DOHH2 (cell line): Measurements from ENCODE around the gene CNGB1.

ENCODE experiments used
- H3F3A ChIP-seq: fragments of 200-600 bp; sonication (generic), shearing (Covaris generic); 2 replicates; pipeline ENCODE4 v1.6.0; 2016; ENCODE audit warnings: antibody characterized with exemption, mild to moderate bottlenecking; ENCODE audit not compliant: control insufficient read depth, insufficient read depth
- H3K27ac ChIP-seq: fragments of 200-600 bp; sonication (generic); 2 replicates; pipeline ENCODE4 v1.5.1; 2014; ENCODE audit warnings: low read depth, mild to moderate bottlenecking, low read length, moderate library complexity
- H3K27me3 ChIP-seq: fragments of 200-600 bp; sonication (generic); 2 replicates; pipeline ENCODE4 v1.6.1; 2014; ENCODE audit warnings: mild to moderate bottlenecking, low read length, mixed read lengths; ENCODE audit not compliant: control insufficient read depth
- H3K36me3 ChIP-seq: fragments of 200-600 bp; sonication (generic); 2 replicates; pipeline ENCODE4 v1.6.1; 2014; ENCODE audit warnings: mild to moderate bottlenecking, low read length, moderate library complexity, mixed read lengths; ENCODE audit not compliant: control insufficient read depth
- H3K4me1 ChIP-seq: fragments of 200-600 bp; sonication (generic); 2 replicates; pipeline ENCODE4 v1.6.1; 2014; ENCODE audit warnings: mild to moderate bottlenecking, low read length, mixed read lengths; ENCODE audit not compliant: control insufficient read depth
- H3K4me2 ChIP-seq: fragments of 200-600 bp; sonication (generic); 2 replicates; pipeline ENCODE4 v1.6.0; 2014; ENCODE audit warnings: mild to moderate bottlenecking, low read length, moderate library complexity
- H3K4me3 ChIP-seq: fragments of 200-600 bp; sonication (generic); 2 replicates; pipeline ENCODE4 v1.5.1; 2014; ENCODE audit warnings: mild to moderate bottlenecking, low read length, mixed read lengths
- H3K79me2 ChIP-seq: fragments of 200-600 bp; sonication (generic); 2 replicates; pipeline ENCODE4 v1.6.1; 2014; ENCODE audit warnings: mild to moderate bottlenecking, low read length, mixed read lengths; ENCODE audit not compliant: control insufficient read depth
- H3K9me2 ChIP-seq: fragments of 200-600 bp; sonication (generic); replicated peaks from 2 replicates; pipeline ENCODE4 v1.6.1; 2014; ENCODE audit warnings: mild to moderate bottlenecking, low read length, mixed read lengths; ENCODE audit not compliant: control insufficient read depth
- H3K9me3 ChIP-seq: fragments of 200-600 bp; sonication (generic); 2 replicates; pipeline ENCODE4 v1.6.1; 2014; ENCODE audit warnings: antibody characterized with exemption, low read length, mixed read lengths; ENCODE audit not compliant: control insufficient read depth, insufficient read depth
- H4K20me1 ChIP-seq: fragments of 200-600 bp; sonication (generic); 2 replicates; pipeline ENCODE4 v1.6.0; 2014; ENCODE audit warnings: low read depth, mild to moderate bottlenecking, antibody characterized with exemption, low read length, moderate library complexity; ENCODE audit not compliant: control insufficient read depth, insufficient read depth
- CTCF ChIP-seq: fragments of 200-600 bp; sonication (generic); IDR thresholded peaks from one replicate; pipeline ENCODE4 v1.5.1; 2014; ENCODE audit warnings: antibody characterized with exemption, mild to moderate bottlenecking, low read depth, low read length; ENCODE audit not compliant: poor library complexity, severe bottlenecking
- EZH2phosphoT487 ChIP-seq: fragments of 200-600 bp; sonication (generic); IDR thresholded peaks from 2 replicates; pipeline ENCODE4 v1.6.1; 2017; ENCODE audit warnings: borderline replicate concordance, mild to moderate bottlenecking, antibody characterized with exemption, low read length, moderate library complexity, mixed read lengths

CNGB1 gene

GRCh38 chr16:57962046-57962445 is 8.9 kb downstream of the CNGB1 start:
- Histone ChIP-seq H3K4me1 (no peaks in the 10 kb centered on the region), H4K20me1 (no peaks in the 10 kb centered on the region; the same call in 1 of the 2 replicates), H3K9me3 (no peaks in the 10 kb centered on the region), H3F3A (no peaks in the 10 kb centered on the region), H3K27ac (no peak overlapping the region), H3K79me2 (no peaks in the 10 kb centered on the region), H3K36me3 (no peaks in the 10 kb centered on the region), H3K4me3 (no peak overlapping the region), H3K4me2 (no peak overlapping the region), H3K27me3 (no peaks in the 10 kb centered on the region), H3K9me2 (no peaks in the 10 kb centered on the region)
- no peak for TF ChIP-seq CTCF
- TF ChIP-seq EZH2phosphoT487 = no peak

GRCh38 chr16:57961538-57961937 is 9.4 kb downstream of the CNGB1 start:
- Histone ChIP-seq H3K9me3 (no peaks in the 10 kb centered on the region), H3K79me2 (no peaks in the 10 kb centered on the region), H3K27me3 (no peaks in the 10 kb centered on the region), H3K9me2 (no peaks in the 10 kb centered on the region), H3K27ac (no peak overlapping the region), H3K4me1 (no peaks in the 10 kb centered on the region), H4K20me1 (no peaks in the 10 kb centered on the region), H3K36me3 (no peaks in the 10 kb centered on the region), H3K4me3 (no peak overlapping the region), H3K4me2 (no peak overlapping the region), H3F3A (no peaks in the 10 kb centered on the region)
- TF ChIP-seq EZH2phosphoT487 (no peak), CTCF (no peak)

GRCh38 chr16:57960826-57961472 is 10.0 kb downstream of the CNGB1 start:
- no peak overlapping the region for H3K4me2 ChIP-seq
- no peak overlapping the region for H3K4me3 ChIP-seq
- no peak overlapping the region for H3K27ac ChIP-seq
- H3K79me2 ChIP-seq = no peaks in the 10 kb centered on the region
- no peaks in the 10 kb centered on the region for H3K36me3 ChIP-seq
- no peaks in the 10 kb centered on the region for H3K4me1 ChIP-seq
- H3K27me3 ChIP-seq = no peaks in the 10 kb centered on the region
- H3F3A ChIP-seq = no peaks in the 10 kb centered on the region
- TF ChIP-seq CTCF = no peak
- no peak for TF ChIP-seq EZH2phosphoT487
- no peaks in the 10 kb centered on the region for H3K9me3 ChIP-seq
- H4K20me1 ChIP-seq = no peaks in the 10 kb centered on the region
- H3K9me2 ChIP-seq = no peaks in the 10 kb centered on the region
